Measurements from ENCODE around the gene THBS3.

DNA sequence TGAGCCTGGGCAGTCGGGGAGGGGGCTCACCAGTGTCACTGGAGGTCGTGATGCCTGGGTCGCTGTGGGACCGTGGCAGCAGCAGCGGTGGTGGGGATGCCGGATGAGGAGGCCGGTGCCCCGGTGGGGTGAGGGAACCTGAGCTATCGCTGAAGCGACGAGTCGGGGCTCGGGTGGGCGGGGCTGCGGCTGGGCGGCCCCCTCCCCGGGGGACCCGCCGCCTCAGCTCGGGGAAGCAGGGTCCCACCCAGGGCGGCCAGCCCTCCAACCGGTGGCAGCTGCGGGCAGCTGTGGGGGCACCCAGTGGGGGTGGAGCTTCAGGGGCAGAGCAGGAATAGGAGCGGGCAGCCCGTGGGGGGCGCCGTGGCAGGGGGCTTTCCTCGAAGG, 42.5 kb upstream of the THBS3 start:
- TF ChIP-seq GATA2 (IDR thresholded peaks at IDR 0.05; ENCODE audit: low read depth, low read length) = no peak
- TF ChIP-seq GATA3 (IDR thresholded peaks at IDR 0.05; ENCODE audit: low read depth, low read length) = no peak
